ENCODE measurements around the gene PDE8A.

PDE8A gene

GRCh38 chr15:85116925-85117646, 135.4 kb downstream of the PDE8A start:
- DNase-seq (ENCODE audit: extremely low read depth in 1 of 2, low read depth in 1 of 2) = no peak

- no peak for DNase-seq (ENCODE audit: extremely low read depth in 1 of 2, low read depth in 1 of 2)
Observed at GRCh38 chr15:85118173-85118572, 136.5 kb downstream of the PDE8A start.

GRCh38 chr15:85118581-85118980, 136.9 kb downstream of the PDE8A start:
- no peak for DNase-seq (ENCODE audit: extremely low read depth in 1 of 2, low read depth in 1 of 2)

- DNase-seq (ENCODE audit: extremely low read depth in 1 of 2, low read depth in 1 of 2) = no peak
Observed at GRCh38 chr15:85120351-85121113, 138.9 kb downstream of the PDE8A start.

GRCh38 chr15:85124173-85124572, 142.5 kb downstream of the PDE8A start:
- DNase-seq (ENCODE audit: extremely low read depth in 1 of 2, low read depth in 1 of 2) = no peak

- DNase-seq (ENCODE audit: extremely low read depth in 1 of 2, low read depth in 1 of 2) = no peak
Observed at GRCh38 chr15:85125056-85125661, 143.5 kb downstream of the PDE8A start.

- DNase-seq (ENCODE audit: extremely low read depth in 1 of 2, low read depth in 1 of 2) = no peak
Observed at GRCh38 chr15:85128621-85129020, 147.0 kb downstream of the PDE8A start.

GRCh38 chr15:85129881-85130280, 148.2 kb downstream of the PDE8A start:
- no peak for DNase-seq (ENCODE audit: extremely low read depth in 1 of 2, low read depth in 1 of 2)

- DNase-seq (ENCODE audit: extremely low read depth in 1 of 2, low read depth in 1 of 2) = no peak
Observed at GRCh38 chr15:85131915-85132314, 150.3 kb downstream of the PDE8A start.

- no peak for DNase-seq (ENCODE audit: extremely low read depth in 1 of 2, low read depth in 1 of 2)
Observed at GRCh38 chr15:85133709-85134108, 152.1 kb downstream of the PDE8A start.

GRCh38 chr15:85137489-85138168, 156.0 kb downstream of the PDE8A start:
- DNase-seq (ENCODE audit: extremely low read depth in 1 of 2, low read depth in 1 of 2) = no peak

GRCh38 chr15:85139391-85139790, 157.7 kb downstream of the PDE8A start:
- no peak for DNase-seq (ENCODE audit: extremely low read depth in 1 of 2, low read depth in 1 of 2)

GRCh38 chr15:85141726-85142125, 160.1 kb downstream of the PDE8A start:
- DNase-seq (ENCODE audit: extremely low read depth in 1 of 2, low read depth in 1 of 2) = no peak

- DNase-seq (ENCODE audit: extremely low read depth in 1 of 2, low read depth in 1 of 2) = no peak
Observed at GRCh38 chr15:85142312-85142711, 160.7 kb downstream of the PDE8A start.

GRCh38 chr15:85149465-85150129, 167.9 kb downstream of the PDE8A start:
- no peak for DNase-seq (ENCODE audit: extremely low read depth in 1 of 2, low read depth in 1 of 2)

- DNase-seq (ENCODE audit: extremely low read depth in 1 of 2, low read depth in 1 of 2) = no peak
Observed at GRCh38 chr15:85150130-85150480, 168.4 kb downstream of the PDE8A start.

GRCh38 chr15:85151145-85151544, 169.5 kb downstream of the PDE8A start:
- DNase-seq (ENCODE audit: extremely low read depth in 1 of 2, low read depth in 1 of 2) = no peak

GRCh38 chr15:85151861-85152260, 170.2 kb downstream of the PDE8A start:
- no peak for DNase-seq (ENCODE audit: extremely low read depth in 1 of 2, low read depth in 1 of 2)

GRCh38 chr15:85154061-85154460, 172.4 kb downstream of the PDE8A start:
- no peak for DNase-seq (ENCODE audit: extremely low read depth in 1 of 2, low read depth in 1 of 2)

- no peak for DNase-seq (ENCODE audit: extremely low read depth in 1 of 2, low read depth in 1 of 2)
Observed at GRCh38 chr15:85155360-85155759, 173.7 kb downstream of the PDE8A start.

- DNase-seq (ENCODE audit: extremely low read depth in 1 of 2, low read depth in 1 of 2) = no peak
Observed at GRCh38 chr15:85155857-85156256, 174.2 kb downstream of the PDE8A start.
